Activated CD8-positive, alpha-beta memory T cell treated with anti-CD3 and anti-CD28 coated beads, Interleukin-2, amount 50 U/mL, for 24 hours (primary cell): Measurements from ENCODE around the gene DDAH2.
A peak's percentile ranks its signal among the peaks of the same experiment; 100 is the strongest.
"Not testable (repeated sequence)": the region's sequence is repeated elsewhere in the genome, so short reads cannot be mapped to it uniquely, and the experiment has no call there.

Source experiments
- DNase-seq: peaks from one replicate; pipeline ENCODE4 v3.0.0-alpha.2; 2020; ENCODE audit errors: extremely low read depth

The DDAH2 gene

DNA sequence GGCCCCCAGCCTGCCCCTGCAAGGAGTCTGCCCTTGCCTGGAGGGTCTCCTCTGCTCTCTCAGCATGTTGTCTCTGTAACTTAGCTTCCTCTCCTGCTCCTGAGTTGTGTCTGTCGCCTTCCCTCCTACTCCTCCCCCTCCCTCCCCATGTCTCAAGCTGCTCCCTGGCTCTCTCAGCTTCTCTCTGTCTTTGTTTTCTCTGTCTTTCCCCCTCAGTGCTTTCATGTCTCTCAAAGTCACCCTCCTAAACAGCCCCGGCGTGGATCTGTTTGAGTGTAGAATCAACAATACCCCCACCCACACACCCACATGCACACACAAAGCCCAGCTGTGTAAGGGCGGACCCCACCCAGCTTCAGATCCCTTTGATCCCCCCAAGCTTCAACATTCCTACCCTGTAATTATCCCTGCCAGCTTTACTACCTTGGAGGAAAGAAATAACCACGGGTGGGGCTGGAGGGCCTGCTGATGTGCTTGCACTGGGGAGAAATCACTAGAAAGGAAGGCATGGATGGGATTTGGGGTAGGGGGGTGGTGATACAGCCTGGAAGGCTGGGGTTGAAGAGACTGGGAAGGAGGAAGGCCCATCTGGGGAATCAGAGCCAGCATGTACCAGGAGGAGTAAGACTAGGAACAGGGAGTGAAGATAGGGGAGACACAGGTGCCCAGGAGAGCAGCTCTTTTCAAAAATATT, 15.0 kb downstream of the DDAH2 start:
- DNase-seq: no peak

- no peak for DNase-seq
These were observed 15.6 kb downstream of the DDAH2 start for GRCh38 chr6:31713465-31713864.

DNA sequence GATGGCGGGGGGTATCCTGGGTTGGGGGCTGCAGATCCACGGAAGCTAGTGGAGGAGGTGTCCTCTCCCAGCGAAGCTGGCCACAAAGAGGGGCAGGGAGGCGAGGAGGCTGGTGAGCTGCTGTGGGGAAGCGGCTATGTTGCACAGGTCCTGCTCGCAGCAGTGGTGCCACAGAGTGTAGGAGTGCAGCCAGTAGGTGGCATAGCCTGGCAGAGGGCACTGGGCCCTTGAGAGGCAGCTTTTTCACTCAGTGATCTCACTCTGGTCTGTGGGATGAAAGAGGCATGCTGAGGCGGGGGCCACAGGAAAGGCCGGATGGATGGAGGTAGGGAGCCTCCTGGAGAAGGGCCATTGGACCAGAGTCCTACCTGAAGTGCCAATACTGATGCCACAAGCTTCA, 16.8 kb downstream of the DDAH2 start:
- no peak for DNase-seq

DNA sequence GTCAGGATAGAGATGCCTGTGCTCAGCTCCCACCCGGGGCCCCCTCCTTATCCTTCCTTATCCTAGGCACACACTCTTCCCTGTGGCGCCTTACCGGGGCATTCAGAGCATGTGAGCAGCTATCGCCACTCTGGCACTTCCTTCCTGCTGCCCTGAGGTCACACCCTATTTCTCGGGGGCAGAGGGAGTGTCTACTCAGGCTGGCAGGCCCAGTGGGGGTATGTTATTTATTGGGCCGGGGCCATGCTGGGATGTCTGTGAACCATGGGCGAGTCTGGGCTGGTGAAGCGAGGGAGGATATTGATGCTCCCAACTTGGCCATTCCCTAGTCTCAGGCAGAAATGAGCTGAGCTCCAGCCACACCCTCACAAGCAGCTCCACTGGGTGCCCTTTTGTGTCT, 17.9 kb downstream of the DDAH2 start:
- no peak for DNase-seq

DNA sequence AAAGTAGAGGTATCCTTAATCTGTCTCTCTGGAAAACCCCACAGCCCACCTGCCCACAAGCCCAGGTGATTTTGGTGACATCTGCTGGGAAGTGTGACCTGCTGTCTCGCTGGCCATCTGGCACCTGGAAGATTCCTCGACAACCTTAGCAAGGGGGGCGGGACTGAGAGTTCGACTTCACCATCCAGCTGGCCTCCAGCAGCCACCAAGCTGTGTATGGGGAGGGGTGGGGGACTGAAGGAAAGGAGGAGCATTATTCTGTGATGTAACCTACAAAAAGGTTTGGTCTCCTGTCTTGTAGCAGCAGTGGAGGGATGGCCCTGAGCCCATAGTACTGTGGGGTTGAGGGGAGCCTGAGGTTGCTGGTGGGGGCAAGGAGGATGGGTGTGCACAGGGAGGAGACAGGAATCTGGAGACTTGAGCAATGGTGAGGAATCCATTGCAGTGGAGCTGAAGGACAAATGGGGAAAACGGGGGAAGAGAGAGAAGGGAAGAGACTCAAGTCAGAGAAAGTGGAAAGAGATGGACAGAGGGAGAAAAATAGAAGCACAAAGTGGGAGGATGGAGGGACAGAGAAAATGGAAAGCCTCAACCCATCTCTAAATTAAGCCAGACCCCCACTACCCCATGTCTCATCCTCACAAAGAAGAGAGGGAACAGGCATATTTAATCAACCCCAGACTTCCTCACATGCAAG, 18.4 kb downstream of the DDAH2 start:
- no peak for DNase-seq

DNA sequence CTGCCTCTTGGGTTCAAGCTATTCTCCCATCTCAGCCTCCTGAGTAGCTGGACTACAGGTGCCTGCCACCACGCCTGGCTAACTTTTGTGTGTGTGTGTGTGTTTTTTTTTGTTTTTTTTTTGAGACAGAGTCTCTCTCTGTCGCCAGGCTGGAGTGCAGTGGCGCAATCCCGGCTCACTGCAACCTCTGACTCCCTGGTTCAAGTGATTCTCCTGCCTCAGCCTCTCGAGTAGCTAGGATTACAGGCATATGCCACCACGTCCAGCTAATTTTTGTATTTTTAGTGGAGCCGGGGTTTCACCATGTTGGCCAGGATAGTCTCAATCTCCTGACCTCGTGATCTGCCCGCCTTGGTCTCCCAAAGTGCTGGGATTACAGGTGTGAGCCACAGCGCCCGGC, 19.9 kb downstream of the DDAH2 start:
- not testable (repeated sequence) for DNase-seq

DNA sequence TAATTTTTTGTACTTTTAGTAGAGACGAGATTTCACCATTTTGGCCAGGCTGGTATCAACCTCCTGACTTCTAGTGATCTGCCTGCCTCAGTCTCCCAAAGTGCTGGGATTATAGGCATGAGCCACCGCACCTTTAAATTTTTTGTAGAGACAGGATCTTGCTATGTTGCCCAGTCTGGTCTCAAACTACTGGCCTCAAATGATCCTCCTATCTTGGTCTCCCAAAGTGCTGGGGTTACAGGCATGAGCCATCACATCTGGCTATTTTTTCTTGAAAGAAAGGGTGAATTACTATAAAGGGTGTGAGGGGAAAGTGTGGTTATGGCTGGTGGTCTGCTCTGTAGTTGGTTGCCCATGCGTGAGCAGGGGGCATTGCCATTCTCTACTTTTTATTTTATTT, 20.9 kb downstream of the DDAH2 start:
- DNase-seq: no peak

DNA sequence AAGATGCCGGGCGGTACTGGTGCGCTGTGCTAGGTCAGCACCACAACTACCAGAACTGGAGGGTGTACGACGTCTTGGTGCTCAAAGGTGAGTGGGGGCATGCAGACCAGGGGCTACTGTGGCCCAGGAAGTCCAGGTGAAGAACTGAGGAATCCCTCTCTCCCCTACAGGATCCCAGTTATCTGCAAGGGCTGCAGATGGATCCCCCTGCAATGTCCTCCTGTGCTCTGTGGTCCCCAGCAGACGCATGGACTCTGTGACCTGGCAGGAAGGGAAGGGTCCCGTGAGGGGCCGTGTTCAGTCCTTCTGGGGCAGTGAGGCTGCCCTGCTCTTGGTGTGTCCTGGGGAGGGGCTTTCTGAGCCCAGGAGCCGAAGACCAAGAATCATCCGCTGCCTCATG, 21.4 kb downstream of the DDAH2 start:
- no peak for DNase-seq

DNA sequence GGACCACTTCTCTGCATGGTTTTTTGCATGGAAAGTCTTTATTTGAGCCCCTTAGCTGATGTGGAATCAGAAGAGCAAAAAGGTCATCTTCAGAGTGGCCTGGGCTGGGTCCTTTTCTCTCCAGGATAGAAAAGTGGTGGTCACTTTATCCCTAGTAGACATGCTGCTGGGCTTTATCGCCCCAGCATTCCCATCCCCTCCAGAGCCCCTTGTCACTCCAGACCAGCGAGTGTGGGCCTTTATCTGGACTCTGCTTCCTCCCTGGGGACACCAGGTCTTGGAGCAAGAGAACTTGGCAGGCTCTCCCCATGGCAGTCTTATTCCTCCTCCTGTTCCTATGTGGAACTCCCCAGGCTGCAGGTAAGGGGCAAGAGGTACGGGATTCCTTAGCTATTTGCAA, 22.5 kb downstream of the DDAH2 start, which contains the start of gene LY6G6F:
LY6G6F (plus strand) TSS at position 268 of the 400 bp plus-strand sequence; CDS start at position 309, 41 bp downstream.
- DNase-seq: no peak

DNA sequence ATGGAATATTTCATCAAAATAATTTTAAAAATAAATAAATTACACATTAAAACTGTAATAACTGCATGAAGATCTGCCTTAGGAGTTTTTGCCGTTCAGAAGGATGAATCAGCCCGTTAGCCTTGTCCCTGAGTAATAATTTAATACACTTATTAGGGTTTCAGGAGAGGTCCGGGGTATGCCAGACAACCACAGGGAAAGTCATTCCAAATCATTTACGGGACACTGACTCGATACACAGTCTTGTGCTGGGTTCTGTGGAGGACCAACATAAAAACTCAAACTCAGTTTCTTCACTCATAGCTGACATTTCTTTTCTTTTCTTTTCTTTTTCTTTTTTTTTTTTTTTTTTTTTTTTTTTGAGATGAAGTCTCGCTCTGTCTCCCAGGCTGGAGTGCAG, 23.2 kb downstream of the DDAH2 start:
- no peak for DNase-seq

GRCh38 chr6:31702819-31703716, 26.0 kb downstream of the DDAH2 start, which contains the start of gene ABHD16A:
Gene ABHD16A, minus strand, starts transcription at chr6:31703324. Its CDS starts 43 bp downstream, at chr6:31703281.
- DNase-seq: peak; percentile 94

GRCh38 chr6:31702405-31702818, 26.7 kb downstream of the DDAH2 start:
- no peak for DNase-seq

DNA sequence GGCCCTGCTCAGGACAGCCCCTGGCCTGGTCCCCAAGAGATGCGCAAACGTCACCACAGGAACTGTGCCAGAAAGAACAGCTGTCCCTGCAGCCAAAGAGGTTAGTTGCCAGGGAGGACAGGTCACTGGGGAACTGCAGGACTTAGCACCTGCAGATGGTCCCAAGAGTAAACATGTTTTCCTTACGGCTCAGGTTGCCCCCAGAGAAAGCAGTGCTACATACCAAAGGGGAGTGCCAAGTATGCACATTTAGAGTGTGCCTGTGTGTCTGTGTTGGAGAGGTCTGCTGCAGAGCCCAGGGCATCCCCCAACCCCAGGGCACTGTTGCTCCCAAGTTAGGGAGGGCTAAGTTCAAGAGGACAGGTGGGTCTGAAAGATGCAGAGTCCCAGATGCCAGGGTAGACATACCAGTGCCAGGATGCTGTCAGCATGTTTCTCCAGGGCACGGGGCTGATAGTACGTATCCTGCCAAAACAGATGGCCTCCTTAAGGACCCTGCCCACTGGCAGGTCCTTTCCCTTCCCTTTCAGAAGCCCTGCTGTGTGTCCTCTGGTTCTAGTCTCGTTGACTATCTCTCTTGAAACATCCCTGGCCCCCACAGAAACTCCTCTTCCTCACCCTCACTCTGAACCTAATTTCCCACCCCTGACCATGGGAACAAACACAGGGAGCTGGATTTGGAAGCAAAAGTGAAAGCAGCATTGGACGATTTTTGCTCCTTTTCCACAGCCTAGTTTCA, 27.3 kb downstream of the DDAH2 start:
- DNase-seq: no peak

- no peak for DNase-seq
These were observed 28.2 kb downstream of the DDAH2 start for GRCh38 chr6:31700740-31701401.

DNA sequence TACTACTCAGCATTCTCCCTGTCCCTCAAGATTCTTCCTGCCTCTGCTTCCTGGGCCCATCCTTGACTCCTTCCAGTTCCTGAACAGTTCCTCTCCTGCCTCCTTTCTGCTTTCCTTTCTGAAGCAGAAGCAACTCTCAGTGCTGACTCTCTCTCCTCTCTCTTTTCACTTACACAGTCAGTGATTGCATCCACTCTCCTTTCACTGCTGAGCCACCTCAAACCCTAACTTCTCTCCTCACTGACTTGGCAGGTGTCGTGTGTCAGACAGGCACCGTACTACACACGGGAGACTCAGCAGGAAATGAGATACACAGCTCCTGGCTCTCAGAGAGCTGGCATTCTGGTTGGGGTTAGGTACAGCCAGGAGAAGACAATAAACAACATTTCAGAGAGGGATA, 31.5 kb downstream of the DDAH2 start:
- no peak for DNase-seq

DNA sequence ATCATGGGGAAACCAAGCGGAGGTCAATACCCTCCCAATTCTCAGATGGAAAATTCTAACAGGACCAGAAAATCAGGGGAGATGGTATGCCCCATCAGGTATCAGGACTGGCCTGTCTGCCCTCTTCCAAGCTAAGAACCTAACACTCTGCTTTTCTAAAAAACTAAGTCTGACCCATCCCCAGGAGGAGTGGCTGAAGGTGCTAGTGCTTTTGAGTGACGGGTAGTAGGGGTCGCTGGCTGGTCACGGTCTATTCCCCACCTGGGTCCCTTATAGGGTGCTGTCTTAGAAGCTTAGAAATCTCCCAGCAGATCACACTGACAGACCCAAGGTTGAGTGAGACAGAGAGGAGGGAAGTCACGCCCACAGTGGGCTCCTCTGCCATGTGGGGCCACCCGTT, 35.6 kb downstream of the DDAH2 start:
- DNase-seq: no peak

GRCh38 chr6:31692886-31693285, 36.2 kb downstream of the DDAH2 start:
- DNase-seq: no peak

GRCh38 chr6:31692353-31692752, 36.7 kb downstream of the DDAH2 start:
- DNase-seq: no peak

GRCh38 chr6:31691564-31692108, 37.5 kb downstream of the DDAH2 start:
- no peak for DNase-seq

GRCh38 chr6:31691078-31691463, 38.0 kb downstream of the DDAH2 start:
- no peak for DNase-seq
